ENCODE data around the gene KCNQ4. TPM values are rescaled to one million over a fixed set of nuclear protein-coding genes. Genes with fewer than 3 reads are reported as not detected.

Gene KCNQ4
- polyA plus RNA-seq, 3 donors, result 0.13 TPM; not detected in 2

DNA sequence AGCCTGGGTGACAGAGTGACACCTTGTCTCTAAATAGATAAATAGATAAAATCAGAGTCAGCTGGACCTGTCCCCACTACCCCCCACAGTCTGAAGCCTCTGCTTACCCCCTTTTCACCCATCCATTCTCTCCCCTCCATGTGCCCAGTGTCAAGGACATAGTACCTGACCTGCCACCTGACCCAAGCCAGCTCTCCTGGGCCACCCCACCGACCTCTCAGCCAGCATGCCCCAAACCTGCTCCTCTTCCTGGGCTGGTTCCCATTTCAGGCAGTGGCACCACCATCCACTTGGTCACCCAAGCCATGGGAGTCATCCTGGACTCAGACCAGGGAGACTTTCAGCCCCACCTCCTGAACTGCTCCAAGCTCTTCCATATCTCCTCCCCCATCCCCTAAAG lies 50.4 kb downstream of the KCNQ4 start:
- TF ChIP-seq, protein P1, sequence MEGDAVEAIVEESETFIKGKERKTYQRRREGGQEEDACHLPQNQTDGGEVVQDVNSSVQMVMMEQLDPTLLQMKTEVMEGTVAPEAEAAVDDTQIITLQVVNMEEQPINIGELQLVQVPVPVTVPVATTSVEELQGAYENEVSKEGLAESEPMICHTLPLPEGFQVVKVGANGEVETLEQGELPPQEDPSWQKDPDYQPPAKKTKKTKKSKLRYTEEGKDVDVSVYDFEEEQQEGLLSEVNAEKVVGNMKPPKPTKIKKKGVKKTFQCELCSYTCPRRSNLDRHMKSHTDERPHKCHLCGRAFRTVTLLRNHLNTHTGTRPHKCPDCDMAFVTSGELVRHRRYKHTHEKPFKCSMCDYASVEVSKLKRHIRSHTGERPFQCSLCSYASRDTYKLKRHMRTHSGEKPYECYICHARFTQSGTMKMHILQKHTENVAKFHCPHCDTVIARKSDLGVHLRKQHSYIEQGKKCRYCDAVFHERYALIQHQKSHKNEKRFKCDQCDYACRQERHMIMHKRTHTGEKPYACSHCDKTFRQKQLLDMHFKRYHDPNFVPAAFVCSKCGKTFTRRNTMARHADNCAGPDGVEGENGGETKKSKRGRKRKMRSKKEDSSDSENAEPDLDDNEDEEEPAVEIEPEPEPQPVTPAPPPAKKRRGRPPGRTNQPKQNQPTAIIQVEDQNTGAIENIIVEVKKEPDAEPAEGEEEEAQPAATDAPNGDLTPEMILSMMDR (IDR thresholded peaks at IDR 0.05), result no peak
- Histone ChIP-seq H2AFZ (ENCODE audit: insufficient read depth, low read depth, low read length, poor library complexity, severe bottlenecking) (no peak overlapping the region), H3K4me2 (replicated peaks; ENCODE audit: extremely low read depth, low read length, poor library complexity, severe bottlenecking) (no peak overlapping the region), H3K79me2 (ENCODE audit: insufficient read depth, low read length) (no peaks in the 10 kb centered on the region), H3K4me3 (replicated peaks in 1 of 3; ENCODE audit: low read depth in 2 of 3, low read length in 3 of 3) (no peak overlapping the region), H4K20me1 (ENCODE audit: insufficient read depth, low read length) (no peaks in the 10 kb centered on the region), H3K27ac (ENCODE audit: low read depth in 1 of 2, low read length in 2 of 2) (no peak overlapping the region), H3K36me3 (replicated peaks in 1 of 2; ENCODE audit: control insufficient read depth in 1 of 2, insufficient read depth in 2 of 2, low read length in 2 of 2) (no peaks in the 10 kb centered on the region), H3K9me3 (replicated peaks in 1 of 2; ENCODE audit: control insufficient read depth in 1 of 2, insufficient read depth in 1 of 2, low read length in 2 of 2) (no peaks in the 10 kb centered on the region), H3K4me1 (ENCODE audit: control insufficient read depth in 1 of 2, insufficient read depth in 2 of 2, low read length in 2 of 2) (no peaks in the 10 kb centered on the region), H3K9ac (ENCODE audit: insufficient read depth, low read length, poor library complexity, severe bottlenecking) (no peak overlapping the region), H3K27me3 (ENCODE audit: control insufficient read depth in 2 of 2, insufficient read depth in 2 of 2, low read length in 2 of 2) (no peaks in the 10 kb centered on the region)
- peaks cover 0 to 7% (median 2%) of the 10 kb centered on the region in 3 donors for H3K27me3 Mint-ChIP-seq (ENCODE audit: low read depth in 3 of 3)
- no peaks in the 10 kb centered on the region for H3K36me3 Mint-ChIP-seq
- no peak overlapping the region for H3K27ac Mint-ChIP-seq
- intact Hi-C loops (cut with micrococcal nuclease), result no loop called here
- no peak overlapping the region for H3K4me3 Mint-ChIP-seq
- no peak for DNase-seq
- H3K4me1 Mint-ChIP-seq, result no peaks in the 10 kb centered on the region
- H3K9me3 Mint-ChIP-seq, result no peaks in the 10 kb centered on the region
- WGBS (ENCODE audit: insufficient coverage), result 75% methylated on average over 1 of the region's 1 CpG

DNA sequence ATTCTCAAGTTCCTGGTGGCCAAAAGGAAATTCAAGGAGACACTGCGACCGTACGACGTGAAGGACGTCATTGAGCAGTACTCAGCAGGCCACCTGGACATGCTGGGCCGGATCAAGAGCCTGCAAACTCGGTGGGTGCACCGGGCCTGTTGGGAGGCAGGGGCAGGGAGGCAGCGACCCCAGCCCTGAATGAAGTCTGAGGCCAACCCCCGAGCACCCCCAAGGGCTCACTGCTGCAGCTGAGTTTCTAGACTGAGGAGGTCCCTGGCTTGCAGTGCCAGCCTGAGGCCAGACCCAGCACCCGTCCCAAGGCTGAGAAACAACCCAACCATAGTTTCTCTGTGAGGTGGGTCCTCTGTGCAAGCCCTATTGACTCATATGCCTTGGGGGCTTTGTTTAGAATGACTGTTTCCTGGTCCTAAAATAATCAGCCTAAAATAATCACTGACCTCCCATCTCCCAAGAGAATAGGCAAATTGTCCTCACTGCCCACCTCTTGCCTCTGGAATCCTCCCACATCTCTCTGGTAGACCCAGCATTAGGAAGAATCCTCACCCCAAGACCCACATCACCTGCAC lies 51.5 kb downstream of the KCNQ4 start:
- Mint-ChIP-seq H3K27me3 (ENCODE audit: low read depth in 3 of 3) (peaks cover 1 to 6% (median 2%) of the 10 kb centered on the region in 3 donors), H3K4me3 (no peak overlapping the region), H3K36me3 (no peaks in the 10 kb centered on the region), H3K27ac (no peak overlapping the region), H3K4me1 (no peaks in the 10 kb centered on the region), H3K9me3 (no peaks in the 10 kb centered on the region)
- H4K20me1 ChIP-seq (ENCODE audit: insufficient read depth, low read length), result no peaks in the 10 kb centered on the region
- H2AFZ ChIP-seq (ENCODE audit: insufficient read depth, low read depth, low read length, poor library complexity, severe bottlenecking), result no peak overlapping the region
- no peaks in the 10 kb centered on the region for H3K79me2 ChIP-seq (ENCODE audit: insufficient read depth, low read length)
- TF ChIP-seq, protein P1 (IDR thresholded peaks at IDR 0.05), result no peak
- no peaks in the 10 kb centered on the region for H3K27me3 ChIP-seq (ENCODE audit: control insufficient read depth in 2 of 2, insufficient read depth in 2 of 2, low read length in 2 of 2)
- 96% methylated on average over 11 of the region's 11 CpGs for WGBS (ENCODE audit: insufficient coverage)
- no peaks in the 10 kb centered on the region for H3K9me3 ChIP-seq (replicated peaks in 1 of 2; ENCODE audit: control insufficient read depth in 1 of 2, insufficient read depth in 1 of 2, low read length in 2 of 2)
- H3K9ac ChIP-seq (ENCODE audit: insufficient read depth, low read length, poor library complexity, severe bottlenecking), result no peak overlapping the region
- intact Hi-C loops (cut with micrococcal nuclease), result no loop called here
- DNase-seq, result no peak
- no peaks in the 10 kb centered on the region for H3K36me3 ChIP-seq (replicated peaks in 1 of 2; ENCODE audit: control insufficient read depth in 1 of 2, insufficient read depth in 2 of 2, low read length in 2 of 2)
- H3K27ac ChIP-seq (ENCODE audit: low read depth in 1 of 2, low read length in 2 of 2), result no peak overlapping the region
- no peak overlapping the region for H3K4me2 ChIP-seq (replicated peaks; ENCODE audit: extremely low read depth, low read length, poor library complexity, severe bottlenecking)
- H3K4me1 ChIP-seq (ENCODE audit: control insufficient read depth in 1 of 2, insufficient read depth in 2 of 2, low read length in 2 of 2), result no peaks in the 10 kb centered on the region
- no peak overlapping the region for H3K4me3 ChIP-seq (replicated peaks in 1 of 3; ENCODE audit: low read depth in 2 of 3, low read length in 3 of 3)

Measured in CD14-positive monocyte (primary cell).